HPDE6-E6E7 (cell line): ENCODE measurements around the gene FTSJ1.
"Not testable (repeated sequence)": the region's sequence is repeated elsewhere in the genome, so short reads cannot be mapped to it uniquely, and the experiment has no call there.

ENCODE experiments used
- DNase-seq: peaks from one replicate; pipeline ENCODE4 v3.0.0; 2011; ENCODE audit warnings: missing footprints; ENCODE audit errors: extremely low spot score

The FTSJ1 gene

GRCh38 chrX:48475774-48476577 lies at the start of gene FTSJ1:
FTSJ1 (plus strand) TSS chrX:48476199; CDS start chrX:48478048, 1,849 bp downstream.
- peak; percentile 69 for DNase-seq

- not testable (repeated sequence) for DNase-seq
These were observed 48.8 kb upstream of the FTSJ1 start for GRCh38 chrX:48427027-48427716.

GRCh38 chrX:48429606-48430005 lies 46.4 kb upstream of the FTSJ1 start:
- DNase-seq: not testable (repeated sequence)

GRCh38 chrX:48430166-48430565 lies 45.8 kb upstream of the FTSJ1 start:
- DNase-seq: not testable (repeated sequence)

- not testable (repeated sequence) for DNase-seq
These were observed 42.3 kb upstream of the FTSJ1 start for GRCh38 chrX:48433713-48434112.

GRCh38 chrX:48447201-48447600 lies 28.8 kb upstream of the FTSJ1 start:
- not testable (repeated sequence) for DNase-seq

- no peak for DNase-seq
These were observed 25.9 kb upstream of the FTSJ1 start for GRCh38 chrX:48450076-48450475.

GRCh38 chrX:48451708-48452107 lies 24.3 kb upstream of the FTSJ1 start:
- no peak for DNase-seq

- no peak for DNase-seq
These were observed 19.2 kb upstream of the FTSJ1 start for GRCh38 chrX:48456628-48457331.

GRCh38 chrX:48458711-48459110 lies 17.3 kb upstream of the FTSJ1 start:
- DNase-seq: no peak

- no peak for DNase-seq
These were observed 16.5 kb upstream of the FTSJ1 start for GRCh38 chrX:48459483-48459882.

GRCh38 chrX:48460031-48460430 lies 16.0 kb upstream of the FTSJ1 start:
- DNase-seq: no peak

- no peak for DNase-seq
These were observed 15.4 kb upstream of the FTSJ1 start for GRCh38 chrX:48460606-48461005.

- DNase-seq: no peak
These were observed 14.2 kb upstream of the FTSJ1 start for GRCh38 chrX:48461830-48462229.

GRCh38 chrX:48465336-48465933 lies 10.6 kb upstream of the FTSJ1 start:
- no peak for DNase-seq

- no peak for DNase-seq
These were observed 9.3 kb upstream of the FTSJ1 start for GRCh38 chrX:48466696-48467095.

- DNase-seq: no peak
These were observed 8.7 kb upstream of the FTSJ1 start for GRCh38 chrX:48467281-48467761.

- DNase-seq: no peak
These were observed 7.7 kb upstream of the FTSJ1 start for GRCh38 chrX:48468247-48468671.

GRCh38 chrX:48468693-48469691 lies 7.0 kb upstream of the FTSJ1 start:
- no peak for DNase-seq

- DNase-seq: no peak
These were observed 5.7 kb upstream of the FTSJ1 start, which contains the start of gene SLC38A5 for GRCh38 chrX:48470110-48470832. SLC38A5 (minus strand) TSS chrX:48470260; CDS start chrX:48467924, 2,336 bp downstream.
